Mesenchymal stem cell (in vitro differentiated cells and primary cell): ENCODE results near the gene ARMH1.

Source experiments
- DNase-seq: peaks from one replicate; pipeline ENCODE4 v3.0.0-alpha.2; 2013
- H2AFZ ChIP-seq: one replicate; pipeline ENCODE4 v1.6.1; 2013; ENCODE audit warnings: low read depth, mild to moderate bottlenecking, control low read depth, inconsistent platforms, low read length, moderate library complexity
- H2AK5ac ChIP-seq: 2 replicates; pipeline ENCODE4 v1.6.1; 2013; ENCODE audit warnings: low read length, moderate library complexity, mild to moderate bottlenecking, inconsistent platforms; ENCODE audit not compliant: severe bottlenecking
- H2BK120ac ChIP-seq: one replicate; pipeline ENCODE4 v1.6.1; 2013; ENCODE audit warnings: low read depth, mild to moderate bottlenecking, inconsistent platforms, low read length, moderate library complexity
- H2BK12ac ChIP-seq, 2 experiments: one replicate each; pipeline ENCODE4 v1.6.1; 2013; ENCODE audit warnings: inconsistent platforms in 2 of 2, low read length in 2 of 2, mild to moderate bottlenecking in 2 of 2, moderate library complexity in 2 of 2, control low read depth in 1 of 2
- H2BK15ac ChIP-seq: one replicate; pipeline ENCODE4 v1.6.1; 2013; ENCODE audit warnings: mild to moderate bottlenecking, low read depth, inconsistent platforms; ENCODE audit not compliant: poor library complexity, severe bottlenecking
- H2BK5ac ChIP-seq: 2 replicates; pipeline ENCODE4 v1.6.1; 2013; ENCODE audit warnings: low read depth, mild to moderate bottlenecking, low read length, control low read depth, inconsistent platforms; ENCODE audit not compliant: poor library complexity, severe bottlenecking
- H3K14ac ChIP-seq, 2 experiments: one replicate each; pipeline ENCODE4 v1.6.1; 2013; ENCODE audit warnings: inconsistent platforms in 2 of 2, low read length in 2 of 2, control low read depth in 1 of 2, mild to moderate bottlenecking in 1 of 2, moderate library complexity in 1 of 2
- H3K18ac ChIP-seq, 2 experiments: one replicate each; pipeline ENCODE4 v1.6.1; 2013; ENCODE audit warnings: inconsistent platforms in 2 of 2, low read length in 2 of 2, control low read depth in 1 of 2, low read depth in 1 of 2, mild to moderate bottlenecking in 1 of 2
- H3K23ac ChIP-seq, 2 experiments: one replicate each; pipeline ENCODE4 v1.6.1; 2013; ENCODE audit warnings: inconsistent platforms in 2 of 2, low read length in 2 of 2, mild to moderate bottlenecking in 2 of 2, moderate library complexity in 2 of 2, control low read depth in 1 of 2
- H3K27ac ChIP-seq: 2 replicates; pipeline ENCODE4 v1.5.1; 2013; ENCODE audit warnings: mild to moderate bottlenecking, moderate library complexity, low read length, control low read depth, inconsistent platforms; ENCODE audit not compliant: poor library complexity, severe bottlenecking
- H3K27me3 ChIP-seq, 2 experiments: 2 replicates each; pipeline versions ENCODE4 v1.6.1 to v1.7.0; 2013; ENCODE audit warnings: low read length in 2 of 2, mild to moderate bottlenecking in 2 of 2, moderate library complexity in 2 of 2, control low read depth in 1 of 2, inconsistent platforms in 1 of 2; ENCODE audit not compliant: control insufficient read depth in 1 of 2, insufficient read depth in 1 of 2
- H3K36me3 ChIP-seq, 2 experiments: 2 replicates each; pipeline versions ENCODE4 v1.6.1 to v1.7.0; 2013; ENCODE audit warnings: low read length in 2 of 2, control low read depth in 1 of 2, inconsistent platforms in 1 of 2, low read depth in 1 of 2, mild to moderate bottlenecking in 1 of 2; ENCODE audit not compliant: insufficient read depth in 2 of 2, control insufficient read depth in 1 of 2
- H3K4ac ChIP-seq, 2 experiments: one replicate each; pipeline ENCODE4 v1.6.1; 2013; ENCODE audit warnings: inconsistent platforms in 2 of 2, low read length in 2 of 2, mild to moderate bottlenecking in 2 of 2, moderate library complexity in 2 of 2, control low read depth in 1 of 2, low read depth in 1 of 2
- H3K4me1 ChIP-seq: 2 replicates; pipeline ENCODE4 v1.6.1; 2013; ENCODE audit warnings: low read depth, low read length, control low read depth; ENCODE audit not compliant: control insufficient read depth, insufficient read depth
- H3K4me2 ChIP-seq: 2 replicates; pipeline ENCODE4 v1.6.1; 2013; ENCODE audit warnings: low read length, mild to moderate bottlenecking, inconsistent platforms; ENCODE audit not compliant: poor library complexity, severe bottlenecking
- H3K4me3 ChIP-seq, 2 experiments: 2 replicates each; pipeline versions ENCODE4 v1.5.1 to v1.7.0; 2013; ENCODE audit warnings: low read length in 2 of 2, mild to moderate bottlenecking in 2 of 2, control low read depth in 1 of 2, low read depth in 1 of 2; ENCODE audit not compliant: insufficient read depth in 1 of 2
- H3K79me1 ChIP-seq: replicated peaks from 2 replicates; pipeline ENCODE4 v1.6.1; 2013; ENCODE audit warnings: mild to moderate bottlenecking, control low read depth, low read length, inconsistent platforms; ENCODE audit not compliant: poor library complexity, severe bottlenecking
- H3K9ac ChIP-seq: 2 replicates; pipeline ENCODE4 v1.7.0; 2013; ENCODE audit warnings: mild to moderate bottlenecking, low read length, moderate library complexity
- H3K9me3 ChIP-seq: 2 replicates; pipeline ENCODE4 v1.7.0; 2013; ENCODE audit warnings: mild to moderate bottlenecking, low read length; ENCODE audit not compliant: control insufficient read depth
- H4K8ac ChIP-seq: one replicate; pipeline ENCODE4 v1.6.1; 2013; ENCODE audit warnings: inconsistent platforms, mild to moderate bottlenecking, low read length, moderate library complexity
- H4K91ac ChIP-seq: one replicate; pipeline ENCODE4 v1.6.1; 2013; ENCODE audit warnings: mild to moderate bottlenecking, low read length, inconsistent platforms
- WGBS: methylation state at CpG from one replicate; pipeline ENCODE4 v1.1.7; 2013; ENCODE audit warnings: mixed read lengths; 5-methylcytosine and 5-hydroxymethylcytosine counted together

The ARMH1 gene

GRCh38 chr1:44701141-44701573 lies 26.6 kb downstream of the ARMH1 start:
- no peak overlapping the region for H3K4me2 ChIP-seq
- no peak overlapping the region for H3K27ac ChIP-seq

GRCh38 chr1:44705470-44705869 lies 31.0 kb downstream of the ARMH1 start:
- Histone ChIP-seq H3K9me3 (no peaks in the 10 kb centered on the region), H3K79me1 (no peaks in the 10 kb centered on the region), H2BK15ac (no peak overlapping the region)

More at GRCh38 chr1:44701141-44701573, 26.6 kb downstream of the ARMH1 start:
- Histone ChIP-seq H2AFZ (no peak overlapping the region), H4K8ac (no peak overlapping the region), H2AK5ac (no peak overlapping the region), H2BK15ac (no peak overlapping the region), H4K91ac (no peak overlapping the region), H3K18ac (no peak overlapping the region), H3K36me3 (no peaks in the 10 kb centered on the region), H3K9me3 (no peaks in the 10 kb centered on the region), H3K27me3 (no peaks in the 10 kb centered on the region), H3K4me1 (no peaks in the 10 kb centered on the region), H3K4me3 (no peak overlapping the region), H3K23ac (no peak overlapping the region), H2BK12ac (no peak overlapping the region), H3K9ac (no peak overlapping the region), H2BK5ac (no peak overlapping the region), H2BK120ac (no peak overlapping the region), H3K14ac (no peak overlapping the region), H3K79me1 (no peaks in the 10 kb centered on the region), H3K4ac (no peak overlapping the region)
- WGBS, result 81% methylated on average over 7 of the region's 7 CpGs
- DNase-seq, result no peak

GRCh38 chr1:44705938-44706337 lies 31.4 kb downstream of the ARMH1 start:
- Histone ChIP-seq H2BK15ac (no peak overlapping the region), H3K9me3 (no peaks in the 10 kb centered on the region), H3K23ac (no peak overlapping the region), H2BK12ac (no peak overlapping the region), H3K18ac (no peak overlapping the region), H3K79me1 (no peaks in the 10 kb centered on the region), H3K27me3 (peaks cover 0 to 3% of the 10 kb centered on the region in 2 experiments), H2BK5ac (no peak overlapping the region), H2AFZ (no peak overlapping the region), H2AK5ac (no peak overlapping the region), H3K36me3 (no peaks in the 10 kb centered on the region), H2BK120ac (no peak overlapping the region), H3K4me1 (peaks cover 6% of the 10 kb centered on the region), H3K4ac (no peak overlapping the region), H3K27ac (no peak overlapping the region), H4K8ac (no peak overlapping the region), H3K4me2 (no peak overlapping the region), H4K91ac (no peak overlapping the region), H3K9ac (no peak overlapping the region), H3K14ac (no peak overlapping the region), H3K4me3 (no peak overlapping the region)
- no peak for DNase-seq
- 90% methylated on average over 2 of the region's 2 CpGs for WGBS

More at GRCh38 chr1:44705470-44705869, 31.0 kb downstream of the ARMH1 start:
- H3K9ac ChIP-seq, result no peak overlapping the region
- H3K14ac ChIP-seq, result no peak overlapping the region
- no peak overlapping the region for H3K4ac ChIP-seq
- no peak overlapping the region for H2BK120ac ChIP-seq
- H3K36me3 ChIP-seq, result no peaks in the 10 kb centered on the region
- H3K23ac ChIP-seq, result no peak overlapping the region
- H2AFZ ChIP-seq, result no peak overlapping the region
- no peak overlapping the region for H4K8ac ChIP-seq
- H3K27me3 ChIP-seq, result no peaks in the 10 kb centered on the region
- WGBS, result 96% methylated on average over 3 of the region's 6 CpGs
- H2AK5ac ChIP-seq, result no peak overlapping the region
- no peak overlapping the region for H4K91ac ChIP-seq
- no peak for DNase-seq
- no peak overlapping the region for H3K18ac ChIP-seq
- no peak overlapping the region for H3K4me3 ChIP-seq
- H3K4me2 ChIP-seq, result no peak overlapping the region
- no peak overlapping the region for H2BK5ac ChIP-seq
- peaks cover 6% of the 10 kb centered on the region for H3K4me1 ChIP-seq
- no peak overlapping the region for H2BK12ac ChIP-seq
- H3K27ac ChIP-seq, result no peak overlapping the region

- Histone ChIP-seq H3K4ac (no peak overlapping the region), H3K4me1 (peaks cover 6% of the 10 kb centered on the region), H3K23ac (no peak overlapping the region), H3K9me3 (no peaks in the 10 kb centered on the region), H4K8ac (no peak overlapping the region), H2AFZ (no peak overlapping the region), H3K18ac (no peak overlapping the region), H3K4me2 (no peak overlapping the region), H3K27me3 (peaks cover 0 to 7% of the 10 kb centered on the region in 2 experiments), H3K79me1 (no peaks in the 10 kb centered on the region), H4K91ac (no peak overlapping the region), H2BK5ac (no peak overlapping the region), H3K14ac (peak overlapping the region in 1 of 2 experiments; percentile 48), H3K4me3 (peak overlapping the region in 1 of 2 experiments; percentile 17), H3K9ac (peak overlapping the region; percentile 82), H2BK120ac (no peak overlapping the region), H2AK5ac (no peak overlapping the region), H3K36me3 (no peaks in the 10 kb centered on the region), H3K27ac (no peak overlapping the region), H2BK12ac (no peak overlapping the region), H2BK15ac (no peak overlapping the region)
- WGBS, result 70% methylated on average over 4 of the region's 6 CpGs
- DNase-seq, result peak; percentile 79
Measured at GRCh38 chr1:44707112-44707881, 32.8 kb downstream of the ARMH1 start.
